Activated CD8-positive, alpha-beta memory T cell treated with anti-CD3 and anti-CD28 coated beads, Interleukin-2, amount 50 U/mL, for 1 hour (primary cell): Measurements from ENCODE around the gene SPSB4.
A peak's percentile ranks its signal among the peaks of the same experiment; 100 is the strongest.
"Not testable (repeated sequence)": the region's sequence is repeated elsewhere in the genome, so short reads cannot be mapped to it uniquely, and the experiment has no call there.

Experiments
- DNase-seq: peaks from one replicate; pipeline ENCODE4 v3.0.0-alpha.2; 2020; ENCODE audit errors: extremely low read depth

Gene SPSB4

DNA sequence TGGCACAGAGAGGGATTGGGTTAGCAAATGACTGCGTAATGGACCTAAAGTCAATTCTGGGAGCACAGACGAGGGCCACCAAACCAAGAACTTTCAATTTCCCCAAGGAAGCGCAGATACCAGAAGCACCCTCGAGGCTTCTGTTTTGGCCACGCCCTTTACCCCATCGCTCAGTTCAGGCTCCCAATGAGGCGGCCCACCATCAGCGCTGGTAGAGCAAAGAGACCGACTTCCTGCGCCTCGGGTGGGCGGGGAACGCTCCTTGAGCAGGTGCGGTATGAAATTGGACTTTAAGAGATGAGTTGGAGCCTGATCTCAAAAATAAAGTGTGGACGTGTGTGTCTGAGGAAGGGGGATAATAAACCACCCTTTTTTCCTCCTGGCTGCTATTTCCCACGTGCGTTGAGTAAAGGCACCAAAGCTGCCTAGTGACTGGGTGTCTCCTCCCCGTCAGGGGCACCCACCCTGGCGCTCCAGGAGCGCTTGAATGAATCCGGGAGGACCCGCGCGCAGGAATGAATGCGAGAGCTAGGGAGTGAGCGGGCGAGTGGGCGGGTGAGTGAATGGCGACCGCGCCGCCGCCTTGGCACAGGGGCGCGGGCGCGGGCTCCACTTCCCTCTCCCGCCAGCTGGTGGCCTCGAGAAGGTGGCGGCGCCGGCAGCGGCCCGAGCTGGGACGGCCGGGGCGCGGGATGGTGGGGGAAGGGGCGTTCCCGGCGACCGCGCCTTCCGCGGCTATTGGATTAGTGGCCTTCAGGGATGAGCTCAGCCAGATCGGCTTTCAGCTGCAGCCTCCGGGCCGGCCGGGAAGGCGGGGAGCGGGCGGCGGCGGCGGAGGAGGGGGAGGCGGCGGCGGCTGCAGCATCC, at the start of gene SPSB4:
Gene SPSB4 (plus strand): TSS at position 772 of the 867 bp plus-strand sequence. CDS start 14,758 bp downstream, outside the sequence.
- no peak for DNase-seq

DNA sequence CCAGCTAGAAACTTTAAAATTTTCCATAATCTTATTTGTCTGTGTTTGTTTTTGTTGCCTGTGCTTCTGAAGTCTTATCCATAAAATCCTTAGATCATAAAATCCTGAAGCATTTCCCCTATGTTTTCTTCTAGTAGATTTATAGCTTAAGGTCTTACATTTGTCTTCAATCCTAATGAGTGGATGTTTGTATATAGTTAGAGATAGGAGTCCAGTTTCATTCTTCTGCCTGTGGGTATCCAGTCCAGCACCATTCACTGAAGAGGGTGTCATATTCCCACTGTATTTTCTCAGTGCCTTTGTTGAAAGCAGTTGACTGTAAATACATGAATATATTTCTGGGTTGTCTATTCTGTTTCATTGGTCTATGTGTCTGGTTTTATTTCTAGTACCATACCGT, 44.8 kb upstream of the SPSB4 start:
- DNase-seq, result no peak

DNA sequence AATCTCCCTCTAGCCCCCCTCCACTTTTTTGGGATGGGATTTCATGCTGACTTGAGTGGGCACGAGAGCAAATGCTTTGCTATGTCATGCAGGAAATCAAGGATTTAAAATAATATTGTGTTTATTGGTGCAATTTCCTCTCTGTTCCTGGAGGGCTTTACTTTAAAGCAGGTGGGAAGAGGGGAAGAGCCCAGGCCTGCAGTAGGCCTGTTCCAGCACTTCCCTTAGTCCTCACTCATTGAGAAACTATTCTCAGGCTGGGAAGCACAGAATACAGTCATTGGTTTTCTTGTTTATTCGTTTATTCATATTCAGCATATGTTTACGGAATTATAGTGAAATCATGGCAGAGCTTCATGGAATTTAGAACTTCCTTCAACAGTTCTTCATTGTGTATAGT, 41.7 kb upstream of the SPSB4 start:
- no peak for DNase-seq

DNA sequence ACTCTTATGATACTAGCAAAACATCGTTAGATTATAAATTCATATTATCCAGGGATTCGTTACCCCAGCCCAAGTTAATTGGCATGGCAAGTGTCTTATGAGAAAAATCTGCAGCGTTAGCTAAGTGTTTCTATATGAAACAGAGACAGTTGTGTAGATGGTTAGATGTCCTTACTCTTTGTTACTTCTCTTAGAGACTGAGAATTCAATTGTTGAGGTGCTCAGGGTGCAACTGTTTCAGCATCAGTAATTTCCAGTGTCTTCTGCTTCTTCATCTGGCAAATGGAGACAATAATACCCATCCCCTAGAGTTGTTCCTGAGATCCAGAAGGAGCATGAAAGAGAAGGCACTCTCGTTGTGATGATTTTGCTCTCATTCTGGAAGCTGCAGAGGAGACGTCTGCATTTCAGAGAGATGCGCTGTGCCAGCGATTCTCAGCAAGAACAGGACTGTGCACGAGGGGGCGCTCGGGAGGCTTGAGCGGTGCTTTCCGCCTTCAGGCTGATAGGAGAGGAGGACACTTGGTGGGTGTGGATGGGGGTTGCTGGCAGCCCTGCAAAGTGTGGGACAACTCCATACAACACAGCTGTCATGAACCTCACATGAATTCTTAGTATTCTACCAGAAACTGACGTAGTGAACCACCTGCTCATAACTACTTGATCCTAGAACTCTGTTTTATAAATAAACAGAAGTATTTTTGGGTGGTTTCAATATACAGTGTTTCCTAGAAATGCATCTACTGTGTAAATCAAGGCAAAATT, 39.7 kb upstream of the SPSB4 start:
- peak; percentile 18 for DNase-seq

DNA sequence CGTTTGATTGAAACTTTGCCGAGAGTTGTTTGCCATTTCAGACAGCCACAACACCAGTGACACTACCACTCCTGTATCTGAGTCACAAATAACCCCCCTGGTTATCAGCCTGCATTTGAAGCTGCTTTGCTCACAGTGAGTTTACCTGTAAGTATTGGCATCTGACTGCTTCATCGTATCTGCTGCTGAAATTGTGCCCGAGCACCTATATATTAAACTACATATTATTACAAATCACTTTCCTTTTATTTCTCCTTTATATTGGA, 39.2 kb upstream of the SPSB4 start:
- DNase-seq, result no peak

DNA sequence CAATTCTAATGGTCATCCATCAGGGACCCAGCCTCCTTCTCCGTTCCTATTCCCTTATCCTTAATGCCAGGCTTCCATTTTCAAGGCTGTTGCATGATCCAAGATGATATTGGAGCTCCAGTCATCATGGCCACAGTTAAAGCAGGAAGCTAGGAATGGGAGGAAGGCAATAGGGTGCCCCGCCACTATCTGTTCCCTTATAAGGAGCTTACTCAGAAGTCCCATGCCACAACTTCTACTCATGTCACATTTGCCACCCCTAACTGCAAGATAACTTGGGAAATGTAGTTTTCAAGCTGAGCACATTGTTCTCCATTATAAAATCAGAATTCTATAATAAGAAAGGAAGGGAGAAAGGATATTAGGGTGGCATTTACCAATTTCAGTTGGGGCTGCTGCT, 38.6 kb upstream of the SPSB4 start:
- DNase-seq, result no peak

DNA sequence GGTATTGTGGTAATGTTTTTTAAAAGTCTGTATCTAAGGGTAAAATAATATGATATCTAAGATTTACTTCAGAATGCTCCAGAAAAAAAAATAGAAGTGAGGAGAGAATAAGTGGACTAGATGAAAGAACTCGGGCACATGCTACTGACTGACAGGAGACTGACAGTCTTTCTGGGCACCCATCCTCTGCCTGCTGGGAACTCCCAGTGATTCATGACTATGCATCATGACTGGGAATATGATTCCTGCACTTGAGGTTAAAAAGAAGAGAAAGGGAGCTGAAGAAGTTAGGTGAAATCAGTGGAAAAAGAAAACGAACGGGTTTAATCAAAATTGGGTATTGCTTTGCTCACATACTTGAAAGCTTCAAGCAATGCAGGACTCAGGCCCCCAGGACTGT, 35.7 kb upstream of the SPSB4 start:
- no peak for DNase-seq

DNA sequence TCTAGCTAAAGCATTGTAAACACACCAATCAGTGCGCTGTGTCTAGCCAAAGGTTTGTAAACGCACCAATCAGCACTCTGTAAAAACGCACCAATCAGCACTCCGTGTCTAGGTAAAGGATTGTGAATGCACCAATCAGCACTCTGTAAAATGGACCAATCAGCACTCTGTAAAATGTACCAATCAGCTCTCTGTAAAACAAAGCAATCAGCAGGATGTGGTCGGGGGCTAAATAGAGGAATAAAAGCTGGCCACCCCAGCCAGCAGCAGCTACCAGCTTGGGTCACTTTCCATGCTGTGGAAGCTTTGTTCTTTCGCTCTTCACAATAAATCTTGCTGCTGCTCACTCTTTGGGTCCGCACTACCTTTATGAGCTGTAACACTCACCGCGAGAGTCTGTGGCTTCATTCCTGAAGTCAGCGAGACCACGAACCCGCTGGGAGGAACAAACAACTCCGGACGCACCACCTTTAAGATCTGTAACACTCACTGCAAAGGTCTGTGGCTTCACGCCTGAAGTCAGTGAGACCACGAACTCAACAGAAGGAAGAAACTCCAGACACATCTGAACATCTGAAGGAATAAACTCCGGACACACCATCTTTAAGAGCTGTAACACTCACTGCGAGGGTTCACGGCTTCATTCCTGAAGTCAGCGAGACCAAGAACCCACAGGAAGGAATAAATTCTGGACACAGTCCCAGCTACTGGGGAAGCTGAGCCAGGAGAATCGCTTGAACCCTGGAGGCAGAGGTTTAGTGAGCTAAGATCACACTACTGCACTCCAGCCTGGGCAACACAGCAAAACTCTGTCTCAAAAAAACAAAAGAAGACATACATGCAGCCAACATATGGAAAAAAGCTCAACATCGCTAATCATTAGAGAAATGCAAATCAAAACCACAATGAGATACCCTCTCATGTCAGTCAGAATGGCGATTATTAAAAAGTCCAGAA, 33.5 kb upstream of the SPSB4 start:
- not testable (repeated sequence) for DNase-seq

DNA sequence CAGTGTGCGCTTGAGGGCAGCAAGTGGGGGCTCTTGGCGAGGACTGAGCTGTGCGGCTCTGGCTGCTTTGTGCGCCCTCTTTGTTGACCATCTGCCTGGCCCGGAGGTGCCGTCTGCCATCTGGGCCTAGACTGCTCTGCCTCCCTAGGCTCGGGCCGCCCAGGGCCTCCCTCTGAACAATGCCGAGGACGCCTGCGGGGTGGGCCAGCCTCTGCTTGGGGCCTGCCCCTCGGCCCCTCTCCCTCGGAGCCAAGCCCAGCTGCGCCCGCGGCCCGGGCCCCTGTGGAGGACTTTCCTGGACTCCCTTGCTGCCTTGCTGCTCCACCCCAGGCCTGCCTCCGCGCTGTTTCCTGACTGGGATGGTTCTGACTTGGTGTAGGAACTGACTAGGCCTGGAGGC, 31.9 kb upstream of the SPSB4 start:
- no peak for DNase-seq

DNA sequence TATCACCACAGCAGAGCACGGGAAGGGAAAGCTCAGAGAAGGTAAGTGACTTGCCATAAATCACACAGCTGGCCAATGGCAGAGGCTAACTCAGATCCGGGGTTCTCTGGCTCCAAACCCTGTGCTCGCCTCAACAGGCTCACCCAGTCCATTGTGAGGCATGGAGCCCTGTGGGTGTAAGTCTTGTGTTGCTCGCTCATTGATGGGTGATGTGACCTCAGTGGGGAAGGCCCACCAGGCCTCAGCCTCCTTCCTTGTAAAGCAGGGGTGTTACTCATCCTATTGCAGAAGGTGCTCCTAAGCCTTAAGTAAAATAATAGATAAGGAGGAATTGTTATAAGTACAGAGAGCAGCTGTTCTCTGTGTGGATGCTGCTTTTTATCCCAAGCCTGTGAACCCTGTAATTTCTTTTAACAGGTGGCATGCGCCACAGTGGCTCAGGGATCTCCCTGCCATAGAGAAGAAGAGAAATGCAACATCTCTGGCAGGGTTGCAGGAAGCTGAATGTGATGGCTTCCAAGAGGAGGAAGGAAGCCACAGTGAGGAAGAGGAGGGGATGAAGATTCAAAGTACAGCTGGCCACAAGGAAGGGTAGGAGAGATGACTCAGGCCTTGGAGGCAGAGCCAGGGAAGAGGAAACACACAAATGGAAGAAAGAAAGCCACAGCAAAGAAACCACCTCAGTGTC, 30.9 kb upstream of the SPSB4 start:
- DNase-seq, result no peak

DNA sequence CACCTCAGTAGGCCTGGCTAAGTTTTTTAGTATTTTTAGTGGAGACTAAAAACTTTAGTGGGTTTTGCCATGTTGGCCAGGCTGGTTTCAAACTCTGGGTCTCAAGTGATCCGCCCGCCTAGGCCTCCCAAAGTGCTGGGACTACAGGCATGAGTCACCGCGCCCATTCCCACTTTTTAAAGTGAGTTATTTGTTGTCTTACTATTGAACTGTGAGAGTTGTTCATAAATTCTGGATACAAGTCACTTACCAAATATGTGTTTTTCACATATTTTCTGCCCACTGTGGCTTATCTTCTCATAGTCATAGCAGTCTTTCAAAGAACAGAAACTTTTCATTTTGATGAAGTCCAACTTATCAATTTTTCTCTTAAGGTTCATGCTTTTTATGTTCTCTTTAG, 29.9 kb upstream of the SPSB4 start:
- DNase-seq, result no peak

DNA sequence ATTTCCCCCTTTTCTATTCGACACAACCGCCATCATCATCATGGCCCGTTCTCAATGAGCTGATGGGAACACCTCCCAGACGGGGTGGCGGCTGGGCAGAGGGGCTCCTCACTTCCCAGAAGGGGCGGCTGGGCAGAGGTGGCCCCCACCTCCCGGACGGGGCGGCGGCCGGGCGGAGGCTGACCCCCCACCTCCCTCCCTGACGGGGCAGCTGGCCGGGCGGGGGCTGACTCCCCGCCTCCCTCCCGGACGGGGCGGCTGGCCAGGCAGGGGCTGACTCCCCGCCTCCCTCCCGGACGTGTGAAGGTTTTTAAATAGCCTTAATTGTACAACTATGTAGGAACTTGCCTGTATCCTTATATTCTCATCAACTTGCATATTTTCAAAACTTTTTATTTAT, 20.9 kb upstream of the SPSB4 start:
- DNase-seq, result no peak

DNA sequence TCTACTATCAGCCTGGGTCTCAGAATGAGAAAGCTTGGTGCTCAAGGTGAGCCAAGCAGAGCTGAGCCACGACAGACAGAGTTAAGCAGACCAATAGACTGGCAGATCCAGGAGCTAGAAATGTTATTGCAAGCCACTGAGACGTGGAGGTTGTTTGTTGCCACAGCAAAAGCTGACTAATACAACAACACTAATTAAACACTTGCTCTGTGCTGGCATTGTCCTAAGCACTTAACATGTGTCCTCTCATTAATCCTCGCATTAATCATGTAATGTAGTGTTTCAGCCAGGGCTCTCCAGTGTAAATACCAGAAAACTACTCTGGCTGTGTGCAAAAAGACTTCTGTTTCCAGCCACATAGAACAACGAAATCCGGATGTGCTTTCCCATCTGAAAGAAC, 11.6 kb upstream of the SPSB4 start:
- DNase-seq, result no peak

DNA sequence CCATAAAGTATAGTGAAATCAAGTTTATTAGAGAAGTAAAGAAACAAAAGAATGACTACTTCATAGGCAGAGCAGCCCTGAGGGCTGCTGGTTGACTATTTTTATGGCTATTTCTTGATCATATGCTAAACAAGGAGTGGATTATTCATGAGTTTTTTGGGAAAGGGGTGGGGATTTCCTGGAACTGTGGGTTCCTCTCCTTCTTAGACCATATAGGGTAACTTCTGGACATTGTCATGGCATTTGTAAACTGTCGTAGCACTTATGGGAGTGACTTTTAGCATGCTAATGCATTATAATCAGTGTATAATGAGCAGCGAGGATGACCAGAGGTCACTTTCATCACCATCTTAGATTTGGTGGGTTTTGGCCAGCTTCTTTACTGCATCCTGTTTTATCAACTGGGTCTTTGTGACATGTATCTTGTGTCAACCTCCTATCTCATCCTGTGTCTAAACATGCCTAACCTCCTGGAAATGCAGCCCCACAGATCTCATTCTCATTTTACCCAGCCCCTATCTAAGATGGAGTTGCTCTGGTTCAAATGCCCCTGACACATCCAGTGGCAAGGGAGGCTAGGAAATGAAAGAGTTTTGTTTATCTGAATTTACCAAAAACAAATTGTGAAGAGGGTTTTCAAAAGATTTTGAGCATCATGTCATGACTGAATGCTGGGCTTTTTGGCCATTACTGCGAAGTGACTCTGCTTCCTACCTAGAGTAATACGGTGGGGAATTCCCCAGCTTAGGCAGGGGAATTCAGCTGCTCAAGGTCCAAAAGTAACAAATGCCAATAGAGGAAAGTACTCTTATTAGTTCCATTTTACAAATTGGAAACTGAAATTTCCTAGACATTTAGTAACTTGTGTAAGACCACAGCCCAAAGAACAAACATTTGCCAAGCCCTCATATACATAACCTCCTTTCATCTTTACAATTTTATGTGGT, 6.2 kb upstream of the SPSB4 start:
- no peak for DNase-seq

DNA sequence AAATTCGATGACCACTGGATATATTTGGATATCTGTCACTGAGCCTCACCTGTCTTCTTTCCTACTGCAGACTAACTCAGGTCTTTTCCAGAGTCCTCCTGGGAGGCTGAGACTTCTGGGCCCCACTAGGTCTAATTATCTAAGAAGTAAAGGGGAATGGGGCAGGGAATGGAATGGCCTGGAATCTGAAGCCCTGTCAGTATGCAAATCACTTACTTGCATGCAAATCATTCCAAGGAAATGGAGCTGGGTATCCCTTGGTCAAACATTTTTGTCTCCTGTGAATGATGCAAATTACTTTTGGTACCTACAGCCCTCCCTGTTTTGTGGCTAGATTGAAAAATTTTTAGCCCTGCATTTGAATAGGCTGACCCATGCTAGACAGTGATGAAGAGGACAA, 5.3 kb upstream of the SPSB4 start:
- DNase-seq, result no peak

DNA sequence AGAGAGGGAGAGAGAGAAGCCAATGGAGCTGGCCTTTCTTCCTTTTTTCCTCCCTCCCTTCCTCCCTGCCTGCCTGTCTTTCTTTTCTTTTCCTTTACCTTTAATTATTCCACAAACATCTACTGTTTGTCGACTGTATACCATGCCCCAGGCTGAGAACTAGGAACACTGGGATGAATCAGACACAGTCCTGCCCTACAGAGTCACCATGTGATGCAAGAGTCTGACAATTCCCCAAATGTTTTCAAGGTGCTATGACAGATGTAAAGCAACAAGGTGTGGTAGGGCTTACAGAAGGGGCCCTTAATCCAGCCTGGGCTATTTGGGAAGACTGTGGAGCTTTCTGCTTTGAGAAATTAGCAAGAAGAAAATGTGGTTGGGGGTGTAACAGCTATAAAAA, 4.0 kb upstream of the SPSB4 start:
- DNase-seq, result no peak

DNA sequence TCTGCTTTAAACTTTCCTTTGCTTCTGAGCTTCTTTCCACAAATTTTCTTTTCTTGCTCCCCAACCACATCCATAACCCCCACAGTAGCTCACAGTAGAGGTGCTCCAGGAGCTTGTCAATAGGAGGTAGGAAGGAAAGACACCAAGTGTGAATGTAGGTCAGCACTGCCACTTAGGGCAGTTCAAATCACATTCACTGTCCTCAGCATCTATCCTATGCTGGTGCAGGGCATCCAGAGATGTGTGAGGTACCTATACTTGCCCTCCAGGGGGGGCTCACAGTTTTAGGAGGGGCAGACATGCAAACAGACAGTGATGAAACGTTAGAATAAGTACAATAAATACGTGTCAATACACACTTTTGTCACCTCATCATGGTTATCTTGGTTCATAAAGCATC, 1.5 kb upstream of the SPSB4 start:
- DNase-seq, result no peak

DNA sequence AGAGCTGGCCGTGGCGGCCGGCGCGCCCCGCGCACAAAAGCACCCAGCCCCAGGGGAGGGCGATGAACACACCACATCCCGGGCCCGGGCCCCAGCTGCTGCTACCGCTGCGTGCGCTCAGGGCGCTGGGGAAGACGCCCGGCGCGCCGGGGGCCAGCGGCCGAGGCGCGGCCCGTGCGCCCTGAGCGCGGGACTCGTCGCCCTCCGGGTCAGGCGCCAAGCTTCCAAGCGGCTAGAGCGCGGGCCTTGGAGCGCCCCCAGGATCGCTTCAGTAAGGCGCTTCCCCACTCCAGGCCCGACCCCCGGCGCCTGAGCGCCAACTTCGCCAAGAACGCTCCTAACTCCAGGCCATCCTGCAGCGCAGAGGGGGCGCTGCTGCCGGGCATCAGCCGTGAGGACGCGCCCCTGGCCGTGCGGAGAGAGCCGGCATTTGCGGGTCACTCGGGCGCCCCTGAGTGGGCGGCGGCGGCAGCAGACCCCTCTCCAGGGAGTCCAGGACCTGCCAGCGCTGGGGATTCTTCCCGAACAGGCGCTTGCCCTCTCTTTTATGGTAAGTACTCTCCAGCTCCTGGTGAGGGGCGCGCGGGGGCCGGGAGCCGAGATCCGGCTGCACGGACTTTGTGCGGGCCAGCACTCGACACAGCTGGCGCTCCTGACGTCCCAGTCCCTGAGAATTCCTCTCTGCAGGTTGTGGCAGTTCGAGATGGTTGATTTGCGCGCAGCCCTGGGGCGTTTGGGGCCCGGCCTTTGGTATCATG, 475 bp downstream of the SPSB4 start:
- DNase-seq, result no peak

DNA sequence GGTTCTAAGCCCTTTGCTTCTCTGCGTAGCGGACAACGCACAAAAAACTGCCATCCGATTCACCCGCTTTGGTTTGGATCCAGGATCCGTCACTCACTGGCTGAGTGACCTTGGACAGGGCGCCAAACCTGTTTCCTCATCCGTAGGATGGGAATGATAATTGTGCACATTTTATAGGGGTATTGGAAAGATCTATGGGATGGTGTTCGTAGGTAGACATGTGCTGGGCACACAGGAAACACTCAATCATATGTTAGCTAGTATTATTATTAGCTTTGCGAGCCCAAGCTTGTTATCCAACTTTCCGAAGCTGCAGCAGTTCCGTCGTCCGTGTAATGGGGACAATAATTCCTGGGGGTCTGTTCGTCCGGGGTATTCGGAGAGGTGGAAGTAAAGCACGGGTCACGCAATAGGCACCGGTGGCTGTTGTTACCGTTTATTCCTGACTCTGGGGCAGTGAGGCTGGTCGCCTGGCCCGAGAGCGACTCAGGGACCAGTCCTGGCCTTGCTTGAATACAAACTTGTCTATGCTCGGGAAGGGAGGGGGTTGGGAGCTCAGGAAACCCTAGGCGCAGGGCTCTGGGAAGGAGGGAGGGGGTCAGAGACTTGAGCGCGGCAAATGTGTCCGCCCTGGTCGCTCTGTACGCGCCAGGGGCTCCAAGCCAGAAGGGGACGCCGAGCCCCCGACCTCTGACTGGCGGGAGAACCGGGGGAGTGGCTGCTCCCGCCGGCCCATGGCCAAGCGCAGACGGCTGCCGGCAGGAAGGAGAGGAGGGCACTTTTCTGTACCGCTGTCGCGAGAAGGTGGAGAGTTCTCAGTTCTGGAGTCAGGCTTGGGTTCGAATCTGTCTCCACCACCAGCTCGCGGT, 1.3 kb downstream of the SPSB4 start:
- no peak for DNase-seq
